MM.1S (cell line): ENCODE data around the gene TTLL9.

Experiments used
- CTCF ChIP-seq: fragments of 300-600 bp; sonication (generic); IDR thresholded peaks from 2 replicates; pipeline ENCODE4 v1.5.1; 2016; ENCODE audit warnings: antibody characterized with exemption, low read length, mixed read lengths
- EZH2 ChIP-seq: fragments of 300-600 bp; sonication (generic); optimal IDR thresholded peaks from 2 replicates; pipeline ENCODE3; 2017; ENCODE audit warnings: low read depth, mild to moderate bottlenecking, antibody characterized with exemption, low read length, mixed read lengths

- TF ChIP-seq CTCF (no peak), EZH2 (no peak)
Observed at GRCh38 chr20:31903627-31904386, 33.4 kb downstream of the TTLL9 start.
